H9 (cell line): ENCODE measurements around the gene COX10. TPM values are rescaled to one million over a fixed set of nuclear protein-coding genes. Genes with fewer than 3 reads are reported as not detected.

Experiments
- DNase-seq: peaks from one replicate; pipeline ENCODE4 v3.0.0-alpha.2; 2017
- H2AFZ ChIP-seq: one replicate; pipeline ENCODE4 v1.6.1; 2013; ENCODE audit warnings: mild to moderate bottlenecking, low read length, control low read depth, moderate library complexity
- H2AK5ac ChIP-seq: 2 replicates; pipeline ENCODE4 v1.6.1; 2013; ENCODE audit warnings: low read length, control low read depth, mixed read lengths; ENCODE audit not compliant: insufficient read length
- H2BK120ac ChIP-seq: one replicate; pipeline ENCODE4 v1.6.1; 2013; ENCODE audit warnings: low read depth, mild to moderate bottlenecking, low read length, control low read depth, inconsistent platforms; ENCODE audit not compliant: poor library complexity, severe bottlenecking
- H2BK12ac ChIP-seq: 2 replicates; pipeline ENCODE4 v1.6.1; 2013; ENCODE audit warnings: low read length, control low read depth, mixed read lengths, low read depth; ENCODE audit not compliant: insufficient read length
- H2BK15ac ChIP-seq: 2 replicates; pipeline ENCODE4 v1.6.1; 2013; ENCODE audit warnings: low read depth, low read length, control low read depth
- H2BK20ac ChIP-seq: one replicate; pipeline ENCODE4 v1.6.1; 2013; ENCODE audit warnings: low read depth, mild to moderate bottlenecking, low read length, control low read depth, inconsistent platforms; ENCODE audit not compliant: poor library complexity, severe bottlenecking
- H2BK5ac ChIP-seq: 2 replicates; pipeline ENCODE4 v1.6.1; 2013; ENCODE audit warnings: low read length, control low read depth, mixed read lengths; ENCODE audit not compliant: insufficient read length
- H3K14ac ChIP-seq: 2 replicates; pipeline ENCODE4 v1.6.1; 2013; ENCODE audit warnings: low read length, control low read depth; ENCODE audit not compliant: insufficient read depth
- H3K18ac ChIP-seq: 2 replicates; pipeline ENCODE4 v1.6.1; 2013; ENCODE audit warnings: low read depth, mild to moderate bottlenecking, mixed read lengths, low read length, control low read depth; ENCODE audit not compliant: insufficient read length
- H3K23ac ChIP-seq: 2 replicates; pipeline ENCODE4 v1.6.1; 2013; ENCODE audit warnings: low read length, control low read depth, mixed read lengths, low read depth; ENCODE audit not compliant: insufficient read length
- H3K23me2 ChIP-seq: 2 replicates; pipeline ENCODE4 v1.6.1; 2013; ENCODE audit warnings: low read depth, mild to moderate bottlenecking, mixed read lengths, low read length, control low read depth; ENCODE audit not compliant: insufficient read length, poor library complexity, severe bottlenecking
- H3K27ac ChIP-seq: 2 replicates; pipeline ENCODE4 v1.5.1; 2013; ENCODE audit warnings: low read length, control low read depth, mixed read lengths, low read depth; ENCODE audit not compliant: insufficient read length
- H3K27me3 ChIP-seq: 2 replicates; pipeline ENCODE4 v1.6.1; 2013; ENCODE audit warnings: low read length, control low read depth, inconsistent platforms; ENCODE audit not compliant: insufficient read depth
- H3K4ac ChIP-seq: 2 replicates; pipeline ENCODE4 v1.6.1; 2013; ENCODE audit warnings: low read depth, mild to moderate bottlenecking, control low read depth, inconsistent platforms, low read length, moderate library complexity
- H3K4me1 ChIP-seq: 2 replicates; pipeline ENCODE4 v1.6.1; 2013; ENCODE audit warnings: low read length, control low read depth, inconsistent platforms; ENCODE audit not compliant: insufficient read depth
- H3K4me2 ChIP-seq: 2 replicates; pipeline ENCODE4 v1.6.1; 2013; ENCODE audit warnings: low read length, control low read depth, mixed read lengths; ENCODE audit not compliant: insufficient read length, insufficient read depth
- H3K56ac ChIP-seq: 2 replicates; pipeline ENCODE4 v1.6.1; 2013; ENCODE audit warnings: low read depth, mild to moderate bottlenecking, mixed read lengths, low read length, control low read depth; ENCODE audit not compliant: insufficient read length
- H3K79me1 ChIP-seq: 2 replicates; pipeline ENCODE4 v1.6.1; 2013; ENCODE audit warnings: low read depth, mild to moderate bottlenecking, moderate library complexity, low read length, control low read depth, inconsistent platforms; ENCODE audit not compliant: insufficient read depth, poor library complexity, severe bottlenecking
- H3K79me2 ChIP-seq: 2 replicates; pipeline ENCODE4 v1.6.1; 2013; ENCODE audit warnings: low read length, control low read depth, inconsistent platforms; ENCODE audit not compliant: insufficient read depth
- H3K9ac ChIP-seq: 2 replicates; pipeline ENCODE4 v1.6.1; 2013; ENCODE audit warnings: low read length, control low read depth, mixed read lengths; ENCODE audit not compliant: insufficient read length; ENCODE audit errors: extremely low read depth
- H3K9me3 ChIP-seq: one replicate; pipeline ENCODE4 v1.6.1; 2013; ENCODE audit warnings: low read depth, low read length, inconsistent platforms; ENCODE audit not compliant: control insufficient read depth
- H3T11ph ChIP-seq: one replicate; pipeline ENCODE4 v1.6.1; 2013; ENCODE audit warnings: mild to moderate bottlenecking, low read length, control low read depth, inconsistent platforms
- H4K20me1 ChIP-seq: one replicate; pipeline ENCODE4 v1.6.1; 2013; ENCODE audit not compliant: control insufficient read depth, insufficient read length, insufficient read depth
- H4K5ac ChIP-seq: 2 replicates; pipeline ENCODE4 v1.6.1; 2013; ENCODE audit warnings: low read depth, mild to moderate bottlenecking, mixed read lengths, low read length, control low read depth; ENCODE audit not compliant: insufficient read length
- H4K8ac ChIP-seq: replicated peaks from 2 replicates; pipeline ENCODE4 v1.6.1; 2013; ENCODE audit warnings: low read length, control low read depth, mixed read lengths, low read depth; ENCODE audit not compliant: insufficient read length
- H4K91ac ChIP-seq: 2 replicates; pipeline ENCODE4 v1.6.1; 2013; ENCODE audit warnings: low read depth, mild to moderate bottlenecking, moderate library complexity, mixed read lengths, low read length, control low read depth; ENCODE audit not compliant: insufficient read length
- H3K27ac Mint-ChIP-seq, 3 experiments: 2 replicates in 2 of 3; 3 replicates in 1 of 3; pipeline ENCODE4 v1.8.0; 2020 to 2021; ENCODE audit warnings: mixed read lengths in 3 of 3, mild to moderate bottlenecking in 1 of 3, moderate library complexity in 1 of 3
- H3K27me3 Mint-ChIP-seq: 2 replicates; pipeline ENCODE4 v1.8.0; 2021; ENCODE audit warnings: low read depth, mild to moderate bottlenecking, moderate library complexity, mixed read lengths
- H3K36me3 Mint-ChIP-seq, 3 experiments: 2 replicates in 2 of 3; 3 replicates in 1 of 3; pipeline ENCODE4 v1.8.0; 2020 to 2021; ENCODE audit warnings: low read depth in 3 of 3, mixed read lengths in 3 of 3; ENCODE audit not compliant: insufficient read depth in 1 of 3
- H3K4me1 Mint-ChIP-seq, 2 experiments: 2 replicates each; pipeline ENCODE4 v1.8.0; 2020; ENCODE audit warnings: mixed read lengths in 2 of 2
- H3K4me3 Mint-ChIP-seq, 2 experiments: 2 replicates in 1 of 2; 3 replicates in 1 of 2; pipeline ENCODE4 v1.8.0; 2020 to 2021; ENCODE audit warnings: mild to moderate bottlenecking in 2 of 2, mixed read lengths in 2 of 2, moderate library complexity in 1 of 2
- H3K9me3 Mint-ChIP-seq, 2 experiments: 2 replicates in 1 of 2; 3 replicates in 1 of 2; pipeline ENCODE4 v1.8.0; 2020; ENCODE audit warnings: mild to moderate bottlenecking in 2 of 2, mixed read lengths in 2 of 2, moderate library complexity in 1 of 2
- CTCF ChIP-seq: fragments of 200-600 bp; sonication (generic); conservative IDR thresholded peaks from 3 replicates; pipeline ENCODE4 v1.8.0; 2021; ENCODE audit warnings: antibody characterized with exemption, mild to moderate bottlenecking
- WGBS: extraction: QIAGEN DNeasy Blood & Tissue Kit; methylation state at CpG from one replicate; pipeline ENCODE4 v1.1.7; 2013; ENCODE audit warnings: missing lambda C conversion rate, low lambda C conversion rate, mixed read lengths; ENCODE audit not compliant: insufficient read length; ENCODE audit errors: extremely low coverage; 5-methylcytosine and 5-hydroxymethylcytosine counted together
- total RNA-seq: library from RNA; stranded (reverse); gene quantifications from 2 replicates; pipeline ENCODE4 v1.2.1, GENCODE V29; 2021

The COX10 gene
- total RNA-seq, 1 experiment from 2014 or later, result 20.6 TPM

- no peak overlapping the region for H3K4me2 ChIP-seq
Measured at GRCh38 chr17:14198013-14198412, 128.7 kb downstream of the COX10 start.

More at GRCh38 chr17:14198013-14198412, 128.7 kb downstream of the COX10 start:
- no peaks in the 10 kb centered on the region for H3K23me2 ChIP-seq
- no peak overlapping the region for H3K23ac ChIP-seq
- no peaks in the 10 kb centered on the region for H4K20me1 ChIP-seq
- no peak overlapping the region for H3K56ac ChIP-seq
- H3K36me3 Mint-ChIP-seq, result no peaks in the 10 kb centered on the region; a peak in 1 of 7 replicates
- WGBS, result no CpG with 5 or more reads among the region's 6 CpGs
- H3K9ac ChIP-seq, result no peak overlapping the region
- H3K9me3 Mint-ChIP-seq, result no peaks in the 10 kb centered on the region
- H2BK20ac ChIP-seq, result no peak overlapping the region
- no peak overlapping the region for H2BK15ac ChIP-seq
- no peak overlapping the region for H3K27ac ChIP-seq
- H3K18ac ChIP-seq, result no peak overlapping the region
- no peak overlapping the region for H4K5ac ChIP-seq
- H2AFZ ChIP-seq, result no peak overlapping the region
- no peaks in the 10 kb centered on the region for H3K79me1 ChIP-seq
- no peak overlapping the region for H2AK5ac ChIP-seq
- H4K8ac ChIP-seq, result no peak overlapping the region
- no peak for TF ChIP-seq CTCF
- no peak overlapping the region for H2BK120ac ChIP-seq
- H3K4me1 Mint-ChIP-seq, result peaks cover 7 to 12% of the 10 kb centered on the region in 2 experiments
- H2BK12ac ChIP-seq, result no peak overlapping the region
- H3T11ph ChIP-seq, result no peak overlapping the region
- no peaks in the 10 kb centered on the region for H3K9me3 ChIP-seq
- no peak overlapping the region; a peak in 1 of 7 replicates for H3K27ac Mint-ChIP-seq
- no peak overlapping the region for H3K4ac ChIP-seq
- H3K4me1 ChIP-seq, result no peaks in the 10 kb centered on the region
- H3K27me3 Mint-ChIP-seq, result no peaks in the 10 kb centered on the region
- H3K27me3 ChIP-seq, result no peaks in the 10 kb centered on the region
- no peak overlapping the region for H3K14ac ChIP-seq
- no peak overlapping the region for H4K91ac ChIP-seq
- no peak overlapping the region for H2BK5ac ChIP-seq
- H3K79me2 ChIP-seq, result no peaks in the 10 kb centered on the region
- no peak overlapping the region for H3K4me3 Mint-ChIP-seq
- DNase-seq, result peak; percentile 50
